Spleen (tissue), 7 donors: ENCODE results near the gene GMEB1.

Experiments
- CTCF ChIP-seq, 11 experiments: fragments of 200-600 bp in 7 of 11; fragments of 450-650 bp in 4 of 11; sonication (generic) in 4 of 11; IDR thresholded peaks in 8 of 11; conservative IDR thresholded peaks in 3 of 11; 1 replicate in 7 of 11; 2 replicates in 4 of 11; pipeline versions ENCODE4 v1.4.0 to v1.8.0; 2016 to 2021; ENCODE audit warnings: antibody characterized with exemption in 11 of 11, inconsistent platforms in 4 of 11, mild to moderate bottlenecking in 1 of 11
- POLR2A ChIP-seq, 3 donors: fragments of 450-650 bp; IDR thresholded peaks; one replicate each; pipeline ENCODE4 v1.5.1; 2017; ENCODE audit warnings: antibody characterized with exemption in 3 of 3, mild to moderate bottlenecking in 1 of 3
- POLR2AphosphoS5 ChIP-seq, 3 donors: sonication (generic); formaldehyde crosslinking; IDR thresholded peaks; one replicate each; pipeline ENCODE4 v1.5.1; 2017; ENCODE audit warnings: antibody characterized with exemption in 3 of 3
- donor health status: DM: no; HTN: no; CAD: no; lungs with moderate emphysema.
- donor health status: DM: no; HTN: no; CAD: no.
- donor health status: DM: no; HTN: no; CAD: no.

- no peak for TF ChIP-seq CTCF (IDR thresholded peaks at IDR 0.05 in 8 of 11, conservative IDR thresholded peaks at IDR 0.05 in 3 of 11)
- no peak for TF ChIP-seq POLR2A (IDR thresholded peaks at IDR 0.05)
- TF ChIP-seq POLR2AphosphoS5 (IDR thresholded peaks at IDR 0.05) = no peak
Measured at GRCh38 chr1:28744184-28744583, 75.6 kb downstream of the GMEB1 start.
